Activated T-cell treated with anti-CD3 and anti-CD28 coated beads, Interleukin-2, amount 50 U/mL, for 72 hours (primary cell): ENCODE data around the gene SACS. TPM values are rescaled to one million over a fixed set of nuclear protein-coding genes. Genes with fewer than 3 reads are reported as not detected.
"Not testable (repeated sequence)": the region's sequence is repeated elsewhere in the genome, so short reads cannot be mapped to it uniquely, and the experiment has no call there.

Experiments
- ATAC-seq, 2 donors: fragments of 150-1000 bp; cut with Tn5 transposase; replicated peaks in 1 of 2; 2 replicates each; pipeline ENCODE4 v1.10.0; 2021; ENCODE audit warnings: moderate library complexity in 2 of 2, mild to moderate bottlenecking in 1 of 2
- DNase-seq, 2 donors: peaks; one replicate each; pipeline ENCODE4 v3.0.0; 2021 to 2022; ENCODE audit warnings: mixed read lengths in 1 of 2
- H3K27ac Mint-ChIP-seq: one replicate; pipeline ENCODE4 v1.8.0; 2022; ENCODE audit warnings: mild to moderate bottlenecking, moderate library complexity, mixed read lengths
- H3K27me3 Mint-ChIP-seq: one replicate; pipeline ENCODE4 v1.8.0; 2022; ENCODE audit warnings: low read depth, mixed read lengths
- H3K36me3 Mint-ChIP-seq, 2 donors: one replicate each; pipeline ENCODE4 v1.8.0; 2022; ENCODE audit warnings: mixed read lengths in 2 of 2, mild to moderate bottlenecking in 1 of 2; ENCODE audit not compliant: insufficient read depth in 2 of 2
- H3K4me1 Mint-ChIP-seq: one replicate; pipeline ENCODE4 v1.8.0; 2022; ENCODE audit warnings: low read depth, mixed read lengths
- H3K4me3 Mint-ChIP-seq, 2 donors: one replicate each; pipeline ENCODE4 v1.8.0; 2022; ENCODE audit warnings: mild to moderate bottlenecking in 2 of 2, mixed read lengths in 2 of 2, moderate library complexity in 2 of 2
- H3K9me3 Mint-ChIP-seq, 2 donors: one replicate each; pipeline ENCODE4 v1.8.0; 2022; ENCODE audit warnings: mixed read lengths in 2 of 2
- total RNA-seq, 2 donors: library from RNA; stranded (reverse); gene quantifications; one replicate each; pipeline ENCODE4 v1.2.3, GENCODE V29; 2022

SACS gene
- total RNA-seq, 2 donors from 2014 or later = 29.1 to 31.1 TPM

- no peak for ATAC-seq
- no peak overlapping the region for H3K4me3 Mint-ChIP-seq
- H3K36me3 Mint-ChIP-seq = peaks cover 0 to 1% of the 10 kb centered on the region in 2 donors
- no peak overlapping the region for H3K27ac Mint-ChIP-seq
- peaks cover 17% of the 10 kb centered on the region for H3K27me3 Mint-ChIP-seq
- peaks cover 10% of the 10 kb centered on the region for H3K4me1 Mint-ChIP-seq
- no peaks in the 10 kb centered on the region for H3K9me3 Mint-ChIP-seq
- no peak for DNase-seq
These were observed 6.1 kb downstream of the SACS start for GRCh38 chr13:23427342-23427843.

GRCh38 chr13:23421596-23421995 is 11.9 kb downstream of the SACS start:
- Mint-ChIP-seq H3K27me3 (no peaks in the 10 kb centered on the region), H3K36me3 (no peaks in the 10 kb centered on the region), H3K4me1 (peaks cover 6% of the 10 kb centered on the region), H3K9me3 (no peaks in the 10 kb centered on the region), H3K4me3 (no peak overlapping the region), H3K27ac (no peak overlapping the region)
- no peak for ATAC-seq
- no peak for DNase-seq

DNA sequence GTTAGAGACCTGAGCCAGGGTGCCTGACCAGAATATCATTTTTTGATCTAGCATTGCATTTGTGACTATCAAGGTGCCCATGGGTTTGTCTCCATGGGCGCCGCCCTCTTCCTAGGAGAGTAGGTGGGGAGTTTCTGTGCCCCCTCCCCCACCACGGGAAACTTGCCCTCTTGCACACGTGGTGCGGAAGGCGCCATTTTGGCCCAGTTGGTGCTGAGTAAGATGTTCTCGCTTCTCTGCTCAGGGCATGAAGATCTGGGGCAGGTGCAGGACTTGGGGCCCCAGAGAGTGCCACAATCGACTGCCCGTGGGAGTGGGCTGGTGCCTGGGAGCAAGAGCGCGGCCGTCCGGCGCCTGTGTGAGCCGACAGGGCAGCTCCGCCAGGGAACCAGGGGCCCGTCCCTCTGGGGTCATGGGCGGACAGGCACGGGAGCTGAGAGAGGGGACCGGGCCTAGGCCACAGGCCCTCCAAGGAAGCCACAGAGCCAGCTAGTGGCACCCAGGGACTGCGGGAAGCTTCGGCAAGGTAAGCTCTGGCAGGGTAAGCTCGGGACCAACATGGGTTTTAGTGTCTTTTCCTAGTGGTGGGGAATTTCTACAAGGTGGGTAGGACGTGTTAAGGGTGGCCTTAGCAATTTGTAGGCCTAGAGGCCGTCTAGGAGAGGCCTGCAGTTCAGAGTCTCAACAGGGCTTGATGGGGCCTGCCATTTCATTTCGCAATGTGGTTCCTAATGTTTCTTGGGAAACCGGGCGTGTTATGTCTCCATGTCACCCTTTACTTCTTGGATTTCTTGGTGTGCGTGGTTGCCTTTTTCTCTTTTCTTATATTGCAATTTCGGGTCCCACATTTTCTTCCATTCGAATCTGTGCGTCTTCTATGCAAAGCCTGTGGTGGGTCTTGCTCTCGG is 14.5 kb downstream of the SACS start:
- Mint-ChIP-seq H3K4me3 (no peak overlapping the region), H3K27me3 (no peaks in the 10 kb centered on the region), H3K27ac (no peak overlapping the region), H3K9me3 (no peaks in the 10 kb centered on the region), H3K36me3 (no peaks in the 10 kb centered on the region), H3K4me1 (no peaks in the 10 kb centered on the region)
- no peak for DNase-seq
- ATAC-seq = no peak

- peaks cover 16% of the 10 kb centered on the region for H3K27me3 Mint-ChIP-seq
- no peak for ATAC-seq
These were observed 18.8 kb downstream of the SACS start for GRCh38 chr13:23414682-23415081.

GRCh38 chr13:23411706-23412105 is 21.8 kb downstream of the SACS start:
- Mint-ChIP-seq H3K4me1 (peaks cover 4% of the 10 kb centered on the region), H3K36me3 (no peaks in the 10 kb centered on the region), H3K9me3 (no peaks in the 10 kb centered on the region), H3K27me3 (peaks cover 16% of the 10 kb centered on the region), H3K27ac (no peak overlapping the region), H3K4me3 (no peak overlapping the region)
- no peak for DNase-seq
- ATAC-seq = no peak

More at GRCh38 chr13:23414682-23415081, 18.8 kb downstream of the SACS start:
- no peaks in the 10 kb centered on the region for H3K9me3 Mint-ChIP-seq
- no peak overlapping the region for H3K27ac Mint-ChIP-seq
- no peaks in the 10 kb centered on the region for H3K4me1 Mint-ChIP-seq
- no peak for DNase-seq
- H3K36me3 Mint-ChIP-seq = no peaks in the 10 kb centered on the region
- no peak overlapping the region for H3K4me3 Mint-ChIP-seq

- Mint-ChIP-seq H3K27me3 (peaks cover 16% of the 10 kb centered on the region), H3K27ac (no peak overlapping the region), H3K4me3 (no peak overlapping the region), H3K9me3 (no peaks in the 10 kb centered on the region), H3K4me1 (peaks cover 4% of the 10 kb centered on the region), H3K36me3 (no peaks in the 10 kb centered on the region)
- DNase-seq (no peak), ATAC-seq (no peak)
These were observed 22.3 kb downstream of the SACS start for GRCh38 chr13:23411220-23411619.

DNA sequence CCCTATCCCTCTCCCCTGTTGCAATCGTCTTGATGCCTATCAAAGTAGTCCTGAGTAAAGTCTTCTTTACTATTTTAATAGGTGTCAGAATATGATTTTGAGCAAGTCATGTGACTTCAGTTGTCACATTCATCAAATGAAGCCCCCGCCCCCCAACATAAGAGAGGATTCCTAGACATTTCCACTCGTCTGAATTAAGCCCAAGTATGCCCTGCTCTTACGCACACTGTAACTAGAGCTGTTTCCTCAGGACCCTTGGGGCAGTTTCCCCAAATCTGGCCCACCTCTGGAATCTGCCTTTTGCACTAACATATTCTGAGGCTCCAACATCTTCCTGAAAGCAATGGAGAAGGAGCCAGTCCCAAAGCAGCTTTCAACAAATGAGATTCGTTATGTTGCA is 25.5 kb downstream of the SACS start:
- DNase-seq (no peak), ATAC-seq (no peak)
- Mint-ChIP-seq H3K9me3 (peaks cover 0 to 1% of the 10 kb centered on the region in 2 donors), H3K27me3 (peaks cover 19% of the 10 kb centered on the region), H3K4me1 (peaks cover 4% of the 10 kb centered on the region), H3K27ac (no peak overlapping the region), H3K4me3 (no peak overlapping the region), H3K36me3 (no peaks in the 10 kb centered on the region)

DNA sequence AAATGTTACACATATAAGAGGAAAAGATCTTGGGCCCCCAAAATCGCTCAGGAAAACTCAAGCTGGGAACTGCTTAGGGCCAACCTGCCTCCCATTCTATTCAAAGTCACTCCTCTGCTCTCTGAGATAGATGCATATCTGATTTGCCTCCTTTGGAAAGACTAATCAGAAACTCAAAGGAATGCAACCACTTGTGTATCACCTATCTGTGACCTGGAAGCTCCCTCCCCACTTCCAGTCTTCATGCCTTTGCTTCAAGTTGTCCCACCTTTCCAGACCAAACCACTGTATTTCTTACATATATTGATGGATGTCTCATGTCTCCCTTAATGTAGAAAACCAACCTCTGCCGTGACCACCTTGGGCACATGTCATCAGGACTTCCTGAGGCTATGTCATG is 32.3 kb downstream of the SACS start:
- not testable (repeated sequence) for H3K4me3 Mint-ChIP-seq, H3K9me3 Mint-ChIP-seq, H3K27ac Mint-ChIP-seq, H3K4me1 Mint-ChIP-seq, ATAC-seq, DNase-seq, H3K36me3 Mint-ChIP-seq
- peaks cover 17% of the 10 kb centered on the region for H3K27me3 Mint-ChIP-seq

DNA sequence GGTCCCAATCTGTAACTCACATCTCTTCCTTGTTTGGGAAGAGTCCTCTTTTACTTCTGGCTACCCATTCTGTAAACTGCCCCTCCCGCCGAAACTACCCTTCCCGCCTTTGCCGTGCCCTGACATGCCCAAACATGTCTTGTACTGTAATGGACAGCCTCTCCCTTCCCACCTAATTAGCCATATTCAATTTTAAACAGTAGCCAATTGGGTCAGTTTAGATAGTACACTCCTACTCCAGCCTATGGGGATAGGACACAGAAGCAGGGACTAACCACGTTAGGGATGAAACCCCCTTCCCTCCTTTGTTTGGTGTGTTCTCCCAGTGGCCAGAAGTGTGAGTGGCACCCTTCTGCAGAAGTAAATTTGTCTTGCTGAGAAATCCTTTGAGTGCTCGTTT is 34.2 kb downstream of the SACS start:
- no peak overlapping the region for H3K27ac Mint-ChIP-seq

DNA sequence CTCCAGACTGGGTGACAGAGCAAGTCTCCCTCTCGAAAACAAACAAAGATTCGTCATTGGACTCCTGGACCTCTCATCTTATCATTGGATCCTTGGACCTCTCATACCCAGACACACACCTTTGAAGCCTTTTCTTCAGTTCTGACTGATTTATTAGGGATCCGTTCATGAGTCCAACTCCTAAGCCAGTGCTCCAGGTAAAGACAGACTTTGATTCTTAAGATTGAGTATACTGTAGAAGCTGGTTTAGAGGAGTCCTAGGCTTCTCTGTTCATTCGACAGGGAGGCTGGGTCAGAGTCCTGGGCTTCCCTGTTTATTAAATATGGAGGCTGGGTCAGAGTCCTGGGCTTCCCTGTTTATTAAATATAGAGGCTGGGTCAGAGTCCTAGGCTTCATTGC is 38.7 kb downstream of the SACS start:
- no peak for DNase-seq
- Mint-ChIP-seq H3K4me1 (no peaks in the 10 kb centered on the region), H3K4me3 (no peak overlapping the region), H3K9me3 (peaks cover 7% of the 10 kb centered on the region in 2 donors), H3K36me3 (peaks cover 5 to 6% of the 10 kb centered on the region in 2 donors), H3K27me3 (peaks cover 17% of the 10 kb centered on the region), H3K27ac (no peak overlapping the region)
- no peak for ATAC-seq

More for the DNA sequence above, 34.2 kb downstream of the SACS start:
- no peaks in the 10 kb centered on the region for H3K4me1 Mint-ChIP-seq
- ATAC-seq (no peak), DNase-seq (no peak)
- H3K27me3 Mint-ChIP-seq = peaks cover 14% of the 10 kb centered on the region
- H3K4me3 Mint-ChIP-seq = no peak overlapping the region
- peaks cover 7 to 8% of the 10 kb centered on the region in 2 donors for H3K9me3 Mint-ChIP-seq
- peaks cover 5 to 6% of the 10 kb centered on the region in 2 donors for H3K36me3 Mint-ChIP-seq

DNA sequence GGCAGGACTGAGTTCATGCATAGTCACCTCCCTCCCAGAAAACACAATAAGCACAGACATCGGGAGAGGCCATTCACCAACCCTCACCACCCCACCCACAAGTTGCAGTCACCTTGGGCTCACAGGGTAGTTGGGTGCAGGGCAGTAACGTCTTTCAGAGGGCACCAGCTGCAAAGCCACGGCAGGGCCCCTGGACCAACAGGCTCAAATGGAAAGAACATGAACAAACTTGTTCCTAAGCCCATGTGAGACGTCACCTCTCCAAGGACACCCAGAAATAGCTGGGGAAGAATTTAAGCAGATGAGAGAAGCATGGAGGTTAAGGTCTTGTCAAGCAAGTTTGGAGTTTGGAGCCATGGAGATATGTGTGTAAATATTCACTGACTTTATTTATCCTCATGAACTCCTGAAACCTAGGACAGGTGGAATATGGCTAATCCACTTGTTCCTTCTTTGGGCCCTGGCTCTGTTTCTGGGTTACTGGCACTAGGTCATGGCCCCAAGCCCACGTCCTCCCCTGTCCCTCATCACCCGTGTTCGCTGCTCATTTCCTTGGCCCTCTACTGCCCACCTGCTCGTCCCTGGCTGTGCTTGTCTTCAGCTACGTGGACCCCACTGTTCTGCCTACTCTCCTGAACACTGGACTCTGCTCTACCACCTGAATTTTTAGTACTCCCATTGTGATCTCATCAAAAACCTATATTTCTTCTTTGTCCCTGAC is 40.4 kb downstream of the SACS start:
- Mint-ChIP-seq H3K4me3 (no peak overlapping the region), H3K4me1 (no peaks in the 10 kb centered on the region), H3K27ac (no peak overlapping the region), H3K9me3 (no peaks in the 10 kb centered on the region), H3K27me3 (peaks cover 16% of the 10 kb centered on the region), H3K36me3 (no peaks in the 10 kb centered on the region)
- ATAC-seq (no peak), DNase-seq (no peak)

DNA sequence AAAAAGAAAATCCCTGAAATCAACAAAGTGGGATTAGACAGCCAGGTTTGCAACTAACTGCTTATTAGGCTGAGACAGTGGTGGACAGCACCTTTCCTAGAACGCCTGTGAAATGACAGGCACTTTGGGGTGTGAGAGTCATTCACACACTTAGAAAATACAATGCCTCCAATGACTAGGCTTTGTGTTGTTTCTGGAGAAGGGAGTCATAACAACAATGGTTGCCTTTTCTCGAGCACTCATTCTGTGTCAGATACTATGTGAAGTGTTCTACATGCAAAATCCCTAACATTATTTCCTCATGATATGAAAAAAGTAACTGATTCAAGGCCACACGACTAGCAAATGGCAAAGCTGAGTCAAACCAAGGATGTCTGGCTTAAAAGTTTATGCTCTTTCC is 41.2 kb downstream of the SACS start:
- H3K4me1 Mint-ChIP-seq = no peaks in the 10 kb centered on the region
- no peak overlapping the region for H3K4me3 Mint-ChIP-seq
- no peaks in the 10 kb centered on the region for H3K9me3 Mint-ChIP-seq
- H3K27ac Mint-ChIP-seq = no peak overlapping the region
- no peaks in the 10 kb centered on the region for H3K36me3 Mint-ChIP-seq
- peaks cover 16% of the 10 kb centered on the region for H3K27me3 Mint-ChIP-seq
- ATAC-seq (peak; percentile 34 to 71), DNase-seq (no peak)

DNA sequence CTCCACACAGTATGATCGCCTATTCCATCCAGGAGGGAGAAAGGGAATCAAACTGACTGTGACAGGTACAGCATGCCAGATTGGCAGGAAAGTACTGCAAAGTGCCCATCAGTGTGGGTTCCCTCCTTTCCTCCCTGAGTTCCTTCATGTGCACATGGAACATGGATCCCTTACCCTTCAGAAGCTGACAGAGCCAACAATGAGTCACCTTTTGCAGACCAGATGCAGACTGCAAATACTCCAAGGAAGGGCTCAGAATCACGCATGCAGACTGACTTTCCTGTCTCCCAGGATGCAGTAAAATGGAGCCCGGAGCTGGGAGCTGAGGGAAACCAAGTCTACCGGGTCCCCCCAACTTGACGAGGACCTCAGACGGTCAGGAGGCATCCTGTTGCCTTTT is 41.8 kb downstream of the SACS start:
- Mint-ChIP-seq H3K36me3 (no peaks in the 10 kb centered on the region), H3K27ac (no peak overlapping the region), H3K4me3 (no peak overlapping the region), H3K4me1 (peaks cover 4% of the 10 kb centered on the region), H3K9me3 (no peaks in the 10 kb centered on the region), H3K27me3 (peaks cover 16% of the 10 kb centered on the region)
- DNase-seq (no peak), ATAC-seq (no peak)
